ENCODE measurements around the gene VPS26C. TPM values are rescaled to one million over a fixed set of nuclear protein-coding genes. Genes with fewer than 3 reads are reported as not detected.

Gene VPS26C
- total RNA-seq, 1 experiment from 2014 or later = 42.1 TPM

GRCh38 chr21:37176716-37177115 lies 90.4 kb downstream of the VPS26C start (continued):
- no peak for TF ChIP-seq SRF (IDR thresholded peaks at IDR 0.05; ENCODE audit: low read depth)
- TF ChIP-seq TCF7L2 (IDR thresholded peaks at IDR 0.05; ENCODE audit: borderline replicate concordance, extremely low read depth, insufficient read depth, insufficient read length) = no peak
- no peak for TF ChIP-seq EGR1 (IDR thresholded peaks at IDR 0.05; ENCODE audit: low read depth)
- no peak for TF ChIP-seq EZH2 (IDR thresholded peaks at IDR 0.05)
- TF ChIP-seq RAD21 (IDR thresholded peaks at IDR 0.05; ENCODE audit: low read depth) = no peak
- no peak for TF ChIP-seq JUND (IDR thresholded peaks at IDR 0.05)
- no peak for TF ChIP-seq ZFX (IDR thresholded peaks at IDR 0.05)

Other genes with a start within 250 kb of the VPS26C start
- 23.5 TPM for gene PIGP, start 194.3 kb downstream of the VPS26C start, total RNA-seq (2021; ENCODE audit: unreplicated experiment)
- gene TTC3, start 194.1 kb downstream of the VPS26C start, total RNA-seq (2021; ENCODE audit: unreplicated experiment) = 71.5 TPM
- 49.3 TPM for gene DYRK1A, start 99.4 kb upstream of the VPS26C start, total RNA-seq (2021; ENCODE audit: unreplicated experiment)